ENCODE data around the gene TRPM3.

The TRPM3 gene

GRCh38 chr9:70614786-70615463 lies 506.5 kb downstream of the TRPM3 start:
- DNase-seq (ENCODE audit: low read depth in 3 of 3) = no peak

GRCh38 chr9:70613024-70613768 lies 508.2 kb downstream of the TRPM3 start:
- no peak for DNase-seq (ENCODE audit: low read depth in 3 of 3)

- DNase-seq (ENCODE audit: low read depth in 3 of 3) = no peak
Measured at GRCh38 chr9:70610287-70610644, 511.2 kb downstream of the TRPM3 start.

- no peak for DNase-seq (ENCODE audit: low read depth in 3 of 3)
Measured at GRCh38 chr9:70609542-70610286, 511.7 kb downstream of the TRPM3 start.

GRCh38 chr9:70609011-70609410 lies 512.4 kb downstream of the TRPM3 start:
- DNase-seq (ENCODE audit: low read depth in 3 of 3) = no peak

GRCh38 chr9:70607926-70608325 lies 513.5 kb downstream of the TRPM3 start:
- DNase-seq (ENCODE audit: low read depth in 3 of 3) = no peak

GRCh38 chr9:70607329-70607728 lies 514.1 kb downstream of the TRPM3 start:
- DNase-seq (ENCODE audit: low read depth in 3 of 3) = no peak

GRCh38 chr9:70603020-70603411 lies 518.4 kb downstream of the TRPM3 start:
- no peak for DNase-seq (ENCODE audit: low read depth in 3 of 3)

GRCh38 chr9:70602321-70603019 lies 519.0 kb downstream of the TRPM3 start:
- DNase-seq (ENCODE audit: low read depth in 3 of 3) = peak in 2 of 3 donors; percentile 16 to 31

GRCh38 chr9:70601000-70601951 lies 520.1 kb downstream of the TRPM3 start:
- no peak for DNase-seq (ENCODE audit: low read depth in 3 of 3)

GRCh38 chr9:70600506-70600905 lies 520.9 kb downstream of the TRPM3 start:
- no peak for DNase-seq (ENCODE audit: low read depth in 3 of 3)

- no peak for DNase-seq (ENCODE audit: low read depth in 3 of 3)
Measured at GRCh38 chr9:70597886-70598285, 523.5 kb downstream of the TRPM3 start.

- DNase-seq (ENCODE audit: low read depth in 3 of 3) = no peak
Measured at GRCh38 chr9:70595211-70595610, 526.2 kb downstream of the TRPM3 start.

- DNase-seq (ENCODE audit: low read depth in 3 of 3) = no peak
Measured at GRCh38 chr9:70594386-70594944, 527.0 kb downstream of the TRPM3 start.

- DNase-seq (ENCODE audit: low read depth in 3 of 3) = no peak
Measured at GRCh38 chr9:70593241-70593640, 528.2 kb downstream of the TRPM3 start.

- DNase-seq (ENCODE audit: low read depth in 3 of 3) = no peak
Measured at GRCh38 chr9:70590315-70590677, 531.1 kb downstream of the TRPM3 start.

GRCh38 chr9:70589571-70590314 lies 531.7 kb downstream of the TRPM3 start:
- DNase-seq (ENCODE audit: low read depth in 3 of 3) = no peak

- DNase-seq (ENCODE audit: low read depth in 3 of 3) = no peak
Measured at GRCh38 chr9:70588999-70589398, 532.4 kb downstream of the TRPM3 start.

GRCh38 chr9:70588381-70588780 lies 533.0 kb downstream of the TRPM3 start:
- no peak for DNase-seq (ENCODE audit: low read depth in 3 of 3)

- no peak for DNase-seq (ENCODE audit: low read depth in 3 of 3)
Measured at GRCh38 chr9:70587201-70587600, 534.2 kb downstream of the TRPM3 start.

Measured in stimulated activated CD4-positive, alpha-beta T cell treated with anti-CD3 and anti-CD28 coated beads, TNF-alpha, amount 100 ng/mL, for 48 hours (primary cell).